Pancreas (tissue), 10 donors: ENCODE data around the gene SLC39A11. TPM values are rescaled to one million over a fixed set of nuclear protein-coding genes. Genes with fewer than 3 reads are reported as not detected.
"Not testable (repeated sequence)": the region's sequence is repeated elsewhere in the genome, so short reads cannot be mapped to it uniquely, and the experiment has no call there.

ENCODE experiments used
- ATAC-seq, 4 donors: fragments of 200-7000 bp; cut with Tn5 transposase; one replicate each; pipeline versions ENCODE4 v1.8.0 to v1.9.1; 2020; ENCODE audit warnings: mild to moderate bottlenecking in 4 of 4, moderate library complexity in 4 of 4
- DNase-seq, 6 donors: peaks; one replicate each; pipeline ENCODE4 v3.0.0-alpha.2; 2020
- FAIRE-seq: peaks from 2 replicates; lab custom pipeline; 2012; peaks lifted over from hg19 to GRCh38; lab: Jason Lieb, UNC
- H3K27ac ChIP-seq, 4 donors: fragments of 200-600 bp; sonication (generic); 1 replicate in 3 of 4; 2 replicates in 1 of 4; pipeline versions ENCODE4 v1.5.0 to v1.8.0; 2020
- H3K27me3 ChIP-seq, 4 donors: fragments of 200-600 bp; one replicate each; pipeline ENCODE4 v1.8.0; 2021
- H3K36me3 ChIP-seq, 3 donors: fragments of 200-600 bp; sonication (generic) in 1 of 3; one replicate each; pipeline versions ENCODE4 v1.5.0 to v1.8.0; 2020 to 2021
- H3K4me1 ChIP-seq, 3 donors: fragments of 200-600 bp; one replicate each; pipeline ENCODE4 v1.8.0; 2021
- H3K4me3 ChIP-seq, 4 donors: fragments of 200-600 bp; sonication (generic) in 2 of 4; one replicate each; pipeline versions ENCODE4 v1.5.0 to v1.8.0; 2020 to 2021
- H3K9me3 ChIP-seq, 4 donors: fragments of 200-600 bp; one replicate each; pipeline ENCODE4 v1.8.0; 2021
- WGBS, 2 donors: extraction: QIAGEN DNeasy Blood & Tissue Kit; methylation state at CpG; one replicate each; pipeline ENCODE4 v1.1.7; 2013; 5-methylcytosine and 5-hydroxymethylcytosine counted together
- intact Hi-C, 3 donors: fragments of 100-400 bp; cut with DNase I; formaldehyde crosslinking; loops; one replicate each; pipeline versions ENCODE4 v1.11.1 to v1.14.2; 2022
- polyA plus RNA-seq, 2 donors: library from polyadenylated mRNA; stranded (reverse); fragments of 200-250 nt; gene quantifications; one replicate each; pipeline ENCODE4 v1.2.3, GENCODE V29; 2013
- total RNA-seq, 6 donors: library from RNA; stranded (reverse); fragmentation: NEBNext Ultra II Directional in 4 of 6; extraction: Animal tissue kit (Norgen Biotek cat#: 25700) in 4 of 6; gene quantifications; one replicate each; pipeline versions ENCODE4 v1.2.1 to v1.2.4, GENCODE V29; 2021 to 2023
- TF ChIP-seq, protein P1 (sequence below), 4 donors: fragments of 200-600 bp; sonication (generic) in 3 of 4; IDR thresholded peaks; one replicate each; pipeline versions ENCODE4 v1.5.0 to v1.8.0; 2021; ENCODE audit warnings: antibody characterized with exemption in 4 of 4
- donor health status: healthy with polysubstance abuse.
- donor health status: DM: no; HTN: no; CAD: no; lungs with moderate emphysema.
- donor health status: DM: no; HTN: no; CAD: no.
- donor health status: control.
- donor health status: control.
- donor health status: Bipolar disorder and iron deficiency.
- donor health status: DM: yes; HTN: yes; CAD: no.
- donor health status: DM: no; HTN: no; CAD: no.
- donor health status: DM: no; HTN: no; CAD: no.
- donor health status: DM: yes; HTN: yes; CAD: no.

Gene SLC39A11
- total and polyA plus RNA-seq, 8 donors, result 7.9 to 32.9 (median 19.9) TPM

DNA sequence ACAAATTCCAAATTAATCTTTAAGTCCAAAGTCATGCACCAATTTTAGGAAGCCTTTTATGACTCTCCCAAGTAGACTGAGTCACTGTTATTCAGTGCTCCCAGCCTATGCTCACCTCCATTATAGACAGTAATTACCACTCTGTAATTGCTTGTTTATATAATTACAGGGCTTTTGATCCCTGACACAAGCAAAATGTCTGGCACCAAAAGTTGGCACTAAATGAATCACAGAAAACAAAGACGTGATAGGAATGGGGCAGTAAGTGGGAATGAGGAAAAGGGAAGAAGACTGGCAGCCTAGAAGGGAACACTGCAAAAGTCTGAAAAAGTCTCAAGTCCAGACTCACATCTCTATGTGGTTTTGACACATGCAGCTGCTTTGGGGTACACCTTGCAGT, 94.1 kb downstream of the SLC39A11 start:
- no peaks in the 10 kb centered on the region for H3K36me3 ChIP-seq
- TF ChIP-seq, protein P1, sequence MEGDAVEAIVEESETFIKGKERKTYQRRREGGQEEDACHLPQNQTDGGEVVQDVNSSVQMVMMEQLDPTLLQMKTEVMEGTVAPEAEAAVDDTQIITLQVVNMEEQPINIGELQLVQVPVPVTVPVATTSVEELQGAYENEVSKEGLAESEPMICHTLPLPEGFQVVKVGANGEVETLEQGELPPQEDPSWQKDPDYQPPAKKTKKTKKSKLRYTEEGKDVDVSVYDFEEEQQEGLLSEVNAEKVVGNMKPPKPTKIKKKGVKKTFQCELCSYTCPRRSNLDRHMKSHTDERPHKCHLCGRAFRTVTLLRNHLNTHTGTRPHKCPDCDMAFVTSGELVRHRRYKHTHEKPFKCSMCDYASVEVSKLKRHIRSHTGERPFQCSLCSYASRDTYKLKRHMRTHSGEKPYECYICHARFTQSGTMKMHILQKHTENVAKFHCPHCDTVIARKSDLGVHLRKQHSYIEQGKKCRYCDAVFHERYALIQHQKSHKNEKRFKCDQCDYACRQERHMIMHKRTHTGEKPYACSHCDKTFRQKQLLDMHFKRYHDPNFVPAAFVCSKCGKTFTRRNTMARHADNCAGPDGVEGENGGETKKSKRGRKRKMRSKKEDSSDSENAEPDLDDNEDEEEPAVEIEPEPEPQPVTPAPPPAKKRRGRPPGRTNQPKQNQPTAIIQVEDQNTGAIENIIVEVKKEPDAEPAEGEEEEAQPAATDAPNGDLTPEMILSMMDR (IDR thresholded peaks at IDR 0.05), result no peak
- intact Hi-C loops, result no loop called here
- no peak overlapping the region for H3K27ac ChIP-seq
- DNase-seq (no peak), ATAC-seq (no peak), FAIRE-seq (no peak)
- H3K9me3 ChIP-seq, result no peaks in the 10 kb centered on the region
- no peaks in the 10 kb centered on the region for H3K4me1 ChIP-seq
- no peak overlapping the region for H3K4me3 ChIP-seq
- WGBS, 2 donors, result 32 to 33% methylated on average over 1 of the region's 1 CpG
- H3K27me3 ChIP-seq, result no peaks in the 10 kb centered on the region

DNA sequence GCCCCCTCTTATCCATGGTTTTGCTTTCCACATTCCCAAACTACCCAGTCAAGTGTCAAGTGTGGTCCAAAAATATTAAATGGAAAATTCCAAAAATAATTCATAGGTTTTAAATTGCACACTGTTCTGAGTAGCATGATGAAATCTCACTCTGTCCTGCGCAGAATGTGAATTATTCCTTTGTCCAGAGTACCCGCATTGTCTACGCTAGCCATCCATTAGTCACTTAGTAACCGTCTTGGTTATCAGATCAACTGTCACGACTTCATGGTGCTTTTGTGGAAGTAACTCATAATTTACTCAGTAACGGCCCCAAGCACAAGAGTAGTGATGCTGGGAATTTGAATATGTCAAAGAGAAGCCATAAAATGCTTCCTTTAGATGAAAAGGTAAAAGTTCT, 94.9 kb downstream of the SLC39A11 start:
- Histone ChIP-seq H3K9me3 (no peaks in the 10 kb centered on the region), H3K4me3 (no peak overlapping the region), H3K27me3 (no peaks in the 10 kb centered on the region), H3K4me1 (no peaks in the 10 kb centered on the region), H3K27ac (no peak overlapping the region), H3K36me3 (no peaks in the 10 kb centered on the region)
- TF ChIP-seq, protein P1 (IDR thresholded peaks at IDR 0.05), result no peak
- ATAC-seq (peak in 1 of 4 donors; percentile 34), FAIRE-seq (no peak), DNase-seq (no peak)
- 86 to 88% methylated on average over 6 of the region's 6 CpGs for WGBS, 2 donors
- intact Hi-C loops, result no loop called here

DNA sequence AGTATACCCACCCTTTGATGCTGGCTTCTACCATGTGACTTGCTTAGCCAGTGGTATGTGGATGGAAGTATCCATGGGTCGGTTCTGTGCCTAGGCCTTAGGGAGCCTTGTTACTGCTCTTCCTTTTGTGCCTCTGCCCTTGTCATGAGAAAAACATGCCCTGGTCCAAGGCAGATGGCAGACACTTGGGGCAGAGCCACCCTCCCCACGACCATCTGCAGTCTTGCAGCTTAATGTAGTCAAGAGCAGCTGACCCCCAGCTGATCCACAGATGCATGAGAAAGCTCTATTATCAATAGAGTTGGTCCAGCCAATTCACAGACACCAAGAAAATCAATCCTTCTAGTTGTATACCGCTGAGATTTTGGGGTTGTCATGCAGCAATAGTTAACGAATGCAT, 95.7 kb downstream of the SLC39A11 start:
- no peak overlapping the region for H3K27ac ChIP-seq
- no peaks in the 10 kb centered on the region for H3K27me3 ChIP-seq
- FAIRE-seq, result no peak
- no peaks in the 10 kb centered on the region for H3K36me3 ChIP-seq
- DNase-seq, result no peak
- no peak overlapping the region for H3K4me3 ChIP-seq
- TF ChIP-seq, protein P1 (IDR thresholded peaks at IDR 0.05), result no peak
- intact Hi-C loops, result no loop called here
- no peaks in the 10 kb centered on the region for H3K4me1 ChIP-seq
- 94% methylated on average over 4 of the region's 4 CpGs for WGBS, 2 donors
- ATAC-seq, result no peak
- no peaks in the 10 kb centered on the region for H3K9me3 ChIP-seq

DNA sequence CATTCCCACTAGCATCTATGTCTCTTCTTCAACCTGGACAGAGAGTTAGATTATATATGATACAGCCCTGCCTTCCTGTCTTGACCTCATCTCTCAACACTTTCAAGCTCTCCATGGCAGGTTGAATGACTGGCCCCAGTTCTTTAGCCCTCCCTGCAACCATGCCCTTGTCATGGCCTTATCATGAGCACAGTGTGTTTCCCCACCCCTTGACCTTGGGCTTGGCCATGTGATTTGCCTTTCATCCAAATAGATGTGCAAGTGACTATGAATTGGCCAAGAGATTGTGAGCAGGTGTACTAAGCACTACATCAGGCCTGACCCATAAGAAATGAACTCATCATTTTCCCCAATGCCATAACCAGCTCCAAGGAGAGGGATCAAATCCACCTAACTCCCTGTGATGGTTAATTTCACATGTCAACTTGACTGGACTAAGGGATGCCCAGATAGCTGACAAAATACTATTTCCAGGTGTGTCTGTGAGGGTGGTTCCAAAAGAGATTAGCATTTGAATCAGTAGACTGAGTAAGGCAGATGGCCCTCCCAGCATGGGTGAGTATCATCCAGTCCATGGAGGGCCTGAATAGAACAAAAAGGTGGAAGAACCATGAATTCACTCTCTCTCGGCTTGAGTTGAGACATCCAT, 97.4 kb downstream of the SLC39A11 start:
- ATAC-seq, result peak in 2 of 4 donors; percentile 53 to 84
- Histone ChIP-seq H3K9me3 (no peaks in the 10 kb centered on the region), H3K4me1 (no peaks in the 10 kb centered on the region), H3K4me3 (no peak overlapping the region), H3K27ac (no peak overlapping the region), H3K27me3 (no peaks in the 10 kb centered on the region), H3K36me3 (no peaks in the 10 kb centered on the region)
- DNase-seq, result peak in 1 of 6 donors; percentile 47
- 97 to 100% methylated on average over 1 of the region's 1 CpG for WGBS, 2 donors
- FAIRE-seq, result no peak
- TF ChIP-seq, protein P1 (IDR thresholded peaks at IDR 0.05), result no peak
- intact Hi-C loops, result no loop called here

DNA sequence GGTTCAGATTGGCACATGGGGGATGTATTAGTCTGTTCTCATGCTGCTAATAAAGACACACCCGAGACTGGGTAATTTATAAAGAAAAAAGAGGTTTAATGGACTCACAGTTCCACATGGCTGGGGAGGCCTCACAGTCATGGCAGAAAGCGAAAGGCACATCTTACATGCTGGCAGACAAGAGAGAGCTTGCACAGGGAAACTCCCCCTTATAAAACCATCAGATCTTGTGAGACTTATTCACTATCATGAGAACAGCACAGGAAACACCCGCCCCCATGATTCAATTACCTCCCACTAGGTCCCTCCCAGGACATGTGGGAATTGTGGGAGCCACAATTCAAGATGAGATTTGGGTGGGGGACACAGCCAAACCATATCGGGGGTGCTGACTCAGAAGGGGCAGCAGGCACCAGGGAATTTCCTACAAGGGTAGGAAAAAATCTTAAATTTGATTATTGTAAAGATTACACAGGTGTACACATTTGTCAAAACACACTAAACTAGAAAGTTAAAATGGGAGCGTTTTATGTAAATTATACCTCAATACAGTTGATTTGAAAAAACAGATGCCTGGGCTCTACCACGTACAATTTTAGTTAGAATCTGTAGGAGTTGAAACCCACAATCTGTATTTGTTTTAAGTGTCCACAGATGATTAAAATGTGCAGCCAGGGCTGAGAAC, 99.6 kb downstream of the SLC39A11 start:
- ATAC-seq, intact Hi-C loops: not testable (repeated sequence)

More for the DNA sequence above, 99.6 kb downstream of the SLC39A11 start:
- not testable (repeated sequence) for H3K9me3 ChIP-seq, DNase-seq, FAIRE-seq, H3K27me3 ChIP-seq, H3K36me3 ChIP-seq, H3K27ac ChIP-seq, H3K4me1 ChIP-seq, H3K4me3 ChIP-seq
- whole genome bisulfite sequencing, 2 donors, result 78 to 91% methylated on average over 6 of the region's 6 CpGs
